GM18508 (cell line): ENCODE data around the gene ACR.

Source experiments
- ATAC-seq: cut with Tn5 transposase; IDR thresholded peaks from one replicate; pipeline ENCODE4 v1.9.1; 2021; ENCODE audit warnings: moderate number of reproducible peaks; ENCODE audit not compliant: insufficient read depth, unreplicated experiment

The ACR gene

DNA sequence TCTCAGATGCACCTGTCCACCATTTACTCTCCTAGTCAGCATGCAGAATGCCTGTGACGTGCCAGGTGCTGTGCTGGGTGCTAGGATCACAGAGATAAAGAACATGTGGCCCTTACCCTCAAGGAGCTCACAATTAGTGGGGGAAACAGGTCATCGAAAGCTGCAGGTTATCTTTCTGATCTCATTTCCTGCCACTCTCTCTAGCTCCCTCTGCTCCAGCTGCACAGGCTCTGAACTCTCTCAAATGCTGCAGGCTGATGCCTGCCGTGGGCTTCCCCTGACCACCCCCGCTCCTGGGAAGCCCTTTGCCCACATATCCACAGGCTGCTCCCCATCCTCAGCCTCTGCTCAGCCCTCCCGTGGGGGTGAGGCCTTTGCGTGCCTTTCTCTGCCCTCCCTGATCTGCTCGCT, 35.7 kb upstream of the ACR start:
- ATAC-seq, result no peak

DNA sequence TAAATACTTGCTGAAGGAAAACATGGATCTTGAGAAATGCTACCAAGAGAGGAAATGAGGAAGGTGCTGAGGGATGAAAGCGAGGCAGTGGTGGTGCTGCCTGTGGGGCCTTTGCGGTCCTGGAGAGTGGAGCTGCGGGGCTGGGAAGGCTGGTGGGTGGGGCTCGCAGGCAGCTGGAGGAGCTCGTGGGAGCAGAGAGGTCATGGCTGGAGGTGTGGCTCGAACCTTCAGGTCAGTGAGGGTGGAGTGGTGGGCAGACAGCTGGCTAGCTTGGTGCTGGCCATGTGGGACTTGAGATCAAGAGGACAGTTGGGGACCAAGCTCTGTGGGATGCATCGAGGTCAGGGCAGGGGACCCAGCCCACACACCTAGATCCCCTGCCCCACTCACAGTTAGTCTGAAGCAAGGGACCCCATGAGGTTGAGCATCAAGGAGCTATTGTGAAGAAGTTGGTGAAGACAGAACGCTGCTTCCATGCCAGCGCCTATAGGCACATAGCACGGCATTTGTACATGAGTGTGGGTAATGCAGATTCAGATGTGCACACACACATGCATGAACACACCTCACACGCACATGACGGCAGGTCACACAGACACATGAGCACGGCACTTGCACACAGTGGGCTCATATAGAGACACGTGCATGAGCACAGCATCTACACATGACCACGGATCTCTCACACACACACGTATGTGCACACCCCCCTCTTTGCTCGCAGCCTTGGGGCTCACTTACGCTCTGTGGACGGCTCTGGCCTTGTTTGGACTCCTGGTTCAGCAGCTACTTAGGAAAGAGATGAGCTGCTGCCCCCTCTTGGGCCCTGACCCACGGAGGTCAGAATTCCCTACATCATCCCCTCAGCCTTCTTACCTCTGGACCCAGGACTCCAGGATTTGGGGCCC, 34.9 kb upstream of the ACR start:
- ATAC-seq, result no peak

DNA sequence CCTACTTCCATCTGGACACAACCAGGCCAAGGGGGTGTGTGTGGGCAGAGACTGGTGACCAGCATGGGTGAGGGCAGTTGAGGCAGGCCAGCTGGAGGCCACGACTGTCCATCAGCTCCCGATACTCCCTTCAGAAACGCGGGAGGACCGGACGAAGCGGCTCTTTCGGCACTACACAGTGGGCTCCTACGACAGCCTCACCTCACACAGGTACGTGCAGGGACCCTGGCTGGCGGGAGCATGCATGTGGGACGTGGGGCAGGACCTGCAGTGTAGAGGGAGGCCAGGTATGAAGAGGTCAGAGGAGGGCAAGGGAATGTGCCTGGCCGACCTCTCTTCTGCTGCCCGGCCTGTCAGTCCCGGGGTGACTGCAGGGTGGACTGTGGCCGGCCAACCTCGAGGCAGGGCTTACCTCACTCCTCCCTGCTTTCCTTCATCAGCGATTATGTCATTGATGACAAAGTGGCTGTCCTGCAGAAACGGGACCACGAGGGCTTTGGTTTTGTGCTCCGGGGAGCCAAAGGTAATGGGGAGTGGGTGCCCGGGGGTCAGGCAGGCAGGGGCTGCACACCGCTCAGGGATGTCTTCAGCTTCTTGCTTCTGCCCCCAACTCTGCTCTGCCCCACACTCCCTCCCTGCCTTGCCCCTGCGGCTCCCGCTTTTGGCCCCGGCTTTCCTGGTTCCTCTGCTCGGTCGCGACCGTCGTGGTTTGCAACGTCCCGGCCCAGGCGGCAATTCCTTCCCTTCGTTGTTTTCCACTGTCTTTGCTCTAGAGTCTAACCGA, 34.1 kb upstream of the ACR start:
- no peak for ATAC-seq

DNA sequence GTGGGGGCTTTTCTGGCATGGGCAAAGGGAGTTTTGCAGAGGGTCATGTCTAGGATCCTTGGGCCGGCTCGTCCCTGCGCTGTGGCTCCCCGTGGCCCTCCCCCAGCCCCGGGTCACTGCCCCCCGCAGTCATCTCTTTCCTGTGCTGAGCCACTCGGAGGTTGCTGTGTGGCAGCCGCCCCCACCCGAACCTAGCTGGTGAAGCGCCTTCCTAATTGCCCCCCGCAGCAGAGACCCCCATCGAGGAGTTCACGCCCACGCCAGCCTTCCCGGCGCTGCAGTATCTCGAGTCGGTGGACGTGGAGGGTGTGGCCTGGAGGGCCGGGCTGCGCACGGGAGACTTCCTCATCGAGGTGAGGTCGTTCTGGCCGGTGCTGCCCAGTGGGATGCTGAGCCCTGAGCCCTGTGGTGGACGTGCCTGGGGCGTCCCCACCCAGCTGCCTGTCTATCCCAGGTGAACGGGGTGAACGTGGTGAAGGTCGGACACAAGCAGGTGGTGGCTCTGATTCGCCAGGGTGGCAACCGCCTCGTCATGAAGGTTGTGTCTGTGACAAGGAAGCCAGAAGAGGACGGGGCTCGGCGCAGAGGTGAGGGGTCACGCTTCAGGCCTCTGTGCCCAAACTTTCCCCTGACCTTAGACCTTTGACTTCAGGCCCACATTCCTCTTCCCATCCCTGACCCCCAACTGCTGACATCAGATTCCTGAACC, 33.3 kb upstream of the ACR start:
- ATAC-seq, result no peak

DNA sequence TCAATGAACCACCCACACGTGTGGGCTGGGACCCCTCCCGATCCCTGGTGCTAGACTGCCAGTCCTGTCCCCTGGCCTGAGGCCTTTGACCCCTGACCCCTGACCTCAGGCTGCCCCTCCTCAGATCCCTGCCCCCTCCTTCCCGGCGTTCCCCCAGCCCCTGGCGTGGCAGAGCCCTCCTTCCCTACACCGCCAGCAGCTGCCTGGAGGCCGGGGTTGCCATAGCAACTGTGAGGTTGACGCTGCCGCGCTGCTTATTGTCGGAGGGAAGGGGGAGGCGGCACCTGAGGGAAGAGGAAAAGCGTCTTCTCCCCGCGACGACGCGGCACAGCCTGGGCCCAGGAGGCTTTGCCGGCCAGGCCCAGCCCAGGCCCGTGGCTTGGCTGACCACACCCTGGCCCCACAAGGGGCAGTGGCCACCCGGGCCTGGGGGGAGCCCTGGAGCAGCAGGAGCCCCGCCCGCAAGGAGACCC, 32.7 kb upstream of the ACR start:
- no peak for ATAC-seq

DNA sequence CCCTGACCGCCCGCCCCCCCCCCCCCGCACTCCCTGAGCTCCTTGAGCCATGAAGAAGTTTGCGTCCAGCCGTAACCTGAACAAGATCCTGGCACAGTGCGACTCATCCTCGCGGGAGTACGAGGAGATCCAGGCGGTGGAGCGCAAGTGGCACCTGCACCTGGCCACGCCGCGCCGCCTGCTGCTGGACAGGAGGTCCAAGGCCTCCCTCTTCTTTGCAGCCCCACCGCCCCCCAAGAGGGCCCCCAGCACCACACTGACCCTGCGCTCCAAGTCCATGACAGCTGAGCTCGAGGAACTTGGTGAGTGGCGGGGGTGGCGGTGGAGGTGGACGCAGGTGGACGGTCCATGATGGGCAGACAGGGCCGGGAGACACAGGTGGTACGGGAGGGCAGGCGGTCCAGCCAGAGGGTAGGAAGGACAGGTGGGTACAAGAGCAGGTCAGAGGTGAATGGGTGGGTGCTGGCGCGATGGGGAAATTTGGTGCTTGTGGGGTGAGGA, 32.1 kb upstream of the ACR start:
- ATAC-seq, result no peak

DNA sequence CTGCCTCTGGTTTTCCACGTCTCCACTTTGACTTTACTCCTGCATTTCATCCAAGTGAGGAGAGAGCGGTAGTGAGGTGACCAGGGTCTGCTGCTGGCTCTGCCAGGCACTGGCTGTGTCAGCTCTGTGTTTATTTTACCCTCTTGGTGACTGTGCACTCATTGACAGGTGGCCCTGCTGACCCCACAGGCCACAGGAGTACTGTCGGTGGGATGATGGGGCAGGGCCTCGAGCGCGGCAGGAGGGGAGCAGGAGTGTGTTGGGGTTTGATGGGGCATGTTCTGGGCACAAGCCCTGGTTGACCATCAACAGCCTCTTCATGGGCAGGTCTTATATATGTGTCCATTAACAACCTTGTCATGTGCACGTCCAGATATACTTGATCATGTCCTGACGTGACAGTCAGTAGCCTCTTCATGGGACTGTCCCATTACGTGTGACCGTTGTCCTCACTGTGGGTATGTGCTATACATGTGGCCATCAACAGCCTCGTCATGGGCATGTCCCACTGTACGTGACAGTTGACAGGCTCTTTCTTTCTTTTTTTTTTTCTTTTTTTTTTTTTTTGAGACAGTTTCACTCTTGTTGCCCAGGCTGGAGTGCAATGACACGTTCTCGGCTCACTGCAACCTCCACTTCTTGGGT, 31.4 kb upstream of the ACR start:
- ATAC-seq, result no peak

DNA sequence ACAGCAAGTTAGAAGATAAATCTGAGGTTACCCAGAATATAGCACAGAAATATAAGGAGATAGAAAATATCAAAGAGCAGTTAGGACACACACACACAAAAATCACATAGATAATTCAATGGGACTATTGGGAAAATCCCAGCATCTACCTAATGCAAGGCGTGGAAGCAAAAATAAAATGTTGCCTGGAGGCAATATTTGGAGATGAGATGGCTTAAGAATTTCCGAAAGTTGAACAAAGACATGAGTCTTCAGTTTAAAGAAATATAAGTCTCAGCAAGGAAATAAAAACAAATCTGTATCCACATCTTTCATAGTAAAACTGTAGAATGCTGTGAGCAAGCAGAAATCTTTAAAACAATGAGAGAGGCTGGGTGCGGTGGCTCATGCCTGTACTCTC, 29.5 kb upstream of the ACR start:
- no peak for ATAC-seq

DNA sequence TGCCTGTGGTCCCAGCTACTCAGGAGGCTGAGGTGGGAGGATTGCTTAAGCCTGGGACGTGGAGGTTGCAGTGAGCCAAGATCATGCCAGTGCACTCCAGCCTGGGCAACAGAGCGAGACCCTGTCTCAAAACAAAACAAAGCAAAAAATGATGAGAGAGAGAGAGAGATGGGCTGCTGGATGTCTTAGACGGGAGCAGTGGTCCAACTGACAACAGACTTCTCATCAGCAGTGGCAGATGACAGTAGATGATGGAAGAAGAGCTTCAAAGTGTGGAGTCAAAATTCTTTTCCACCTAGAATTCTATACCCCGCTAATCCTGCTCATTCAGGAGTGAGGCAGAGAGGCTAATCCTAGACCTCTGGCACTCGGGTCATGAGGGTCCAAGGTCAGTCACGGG, 29.0 kb upstream of the ACR start:
- ATAC-seq, result no peak

DNA sequence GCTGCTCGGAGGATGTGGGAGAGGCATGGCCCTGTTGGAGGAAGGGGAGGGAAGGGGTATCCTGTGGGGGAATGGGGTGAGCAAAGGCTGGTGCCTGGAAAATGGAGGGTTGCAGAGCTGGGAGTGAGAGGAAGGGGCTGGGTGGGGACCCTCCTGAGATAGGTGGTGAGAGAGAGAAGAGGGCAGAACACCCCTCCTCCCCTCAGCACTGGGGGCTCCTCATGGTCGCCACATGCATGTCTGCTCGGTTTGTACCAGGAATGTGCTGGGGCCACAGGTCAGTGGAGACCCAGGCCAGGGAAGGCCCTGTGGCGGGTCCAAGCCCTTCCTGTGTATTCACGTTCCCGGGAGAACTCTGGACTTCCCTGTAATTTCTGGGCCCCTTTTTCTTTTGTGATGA, 27.8 kb upstream of the ACR start:
- no peak for ATAC-seq

DNA sequence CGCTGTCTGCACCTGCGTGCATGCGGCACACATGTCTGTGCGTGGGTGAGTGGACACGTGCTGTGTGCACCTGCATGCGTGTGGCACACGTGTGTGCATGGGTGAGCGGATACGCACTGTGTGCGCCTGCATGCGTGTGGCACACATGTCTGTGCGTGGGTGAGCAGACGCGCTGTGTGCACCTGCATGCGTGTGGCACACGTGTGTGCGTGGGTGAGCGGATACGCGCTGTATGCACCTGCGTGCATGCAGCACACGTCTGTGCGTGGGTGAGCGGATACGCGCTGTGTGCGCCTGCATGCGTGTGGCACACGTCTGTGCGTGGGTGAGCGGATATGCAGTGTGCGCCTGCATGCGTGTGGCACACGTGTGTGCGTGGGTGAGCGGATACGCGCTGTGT, 27.1 kb upstream of the ACR start:
- ATAC-seq, result no peak

DNA sequence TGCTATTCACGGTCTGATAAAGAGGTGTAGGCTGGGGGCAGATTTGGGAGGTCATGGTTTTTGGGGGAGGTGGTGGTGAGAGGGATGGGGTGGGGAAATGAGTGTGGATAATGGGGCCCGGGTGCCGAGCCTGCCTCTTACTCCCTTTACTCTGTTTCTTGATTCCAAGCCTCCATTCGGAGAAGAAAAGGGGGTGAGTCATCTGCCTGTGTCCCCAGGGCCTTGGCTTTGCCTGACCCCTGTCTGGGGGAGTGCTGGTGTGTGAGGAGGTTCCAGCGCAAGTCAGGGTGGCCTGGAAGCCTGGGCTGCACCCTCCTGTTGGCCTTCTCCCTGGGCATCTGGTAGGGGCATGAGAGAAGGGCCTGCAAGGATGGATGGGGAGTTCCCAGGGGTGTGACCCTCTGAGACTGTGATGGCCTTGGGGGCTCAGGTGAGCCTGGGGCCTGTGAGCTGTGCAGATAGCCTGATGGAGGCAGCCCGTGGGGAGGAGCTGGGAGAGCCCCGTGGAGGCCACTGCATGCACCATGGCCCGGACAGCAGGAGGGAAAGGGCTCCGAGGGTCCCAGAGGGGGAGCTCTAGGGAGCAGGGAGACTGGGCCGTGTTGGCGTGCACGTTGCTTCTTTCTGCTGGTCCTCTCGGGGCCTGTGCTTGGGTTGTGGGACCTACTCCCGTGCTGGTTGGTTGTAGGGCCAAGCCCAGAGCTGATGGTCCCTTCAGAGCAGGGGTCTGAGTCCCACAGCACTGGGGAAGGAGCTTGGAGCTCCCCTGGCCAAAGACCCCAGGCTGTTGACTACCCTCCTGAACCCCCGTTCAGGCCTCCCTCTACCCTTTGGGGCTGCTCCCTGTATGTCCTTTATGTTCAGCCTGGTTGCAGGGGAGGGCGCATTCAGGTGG, 26.3 kb upstream of the ACR start:
- ATAC-seq, result no peak

DNA sequence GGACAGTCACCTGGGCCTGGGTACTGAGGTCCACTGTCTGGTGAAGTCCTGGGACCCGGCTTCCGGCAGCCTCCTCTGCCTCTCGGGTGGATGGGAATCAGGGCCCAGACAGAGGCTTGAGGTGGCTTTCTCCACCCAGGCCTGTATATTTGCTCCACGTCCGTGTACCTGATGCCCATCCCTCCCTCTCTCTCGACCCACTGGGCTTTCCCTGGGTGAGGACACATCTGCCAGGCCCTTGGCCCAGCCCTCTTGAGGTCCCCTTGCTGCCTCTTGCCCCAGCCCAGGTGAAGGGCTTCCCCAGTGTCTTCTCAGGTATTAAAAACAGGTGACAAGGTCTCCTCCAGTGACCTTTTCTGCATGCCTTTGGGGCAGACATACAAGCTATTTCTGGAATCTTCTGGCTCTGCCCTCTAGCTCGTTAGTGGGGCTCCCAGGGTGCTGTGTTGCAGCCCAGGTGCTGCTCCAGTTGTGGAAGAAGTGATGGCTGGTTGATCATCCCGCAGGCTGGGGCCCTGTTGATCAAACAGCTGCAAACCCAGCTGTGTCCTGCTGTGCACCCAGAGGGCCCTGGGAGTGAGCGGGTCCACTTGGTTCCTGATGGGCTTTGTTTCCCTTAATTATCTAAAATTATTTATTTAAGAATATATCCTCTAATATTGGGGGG, 25.5 kb upstream of the ACR start:
- ATAC-seq, result no peak

DNA sequence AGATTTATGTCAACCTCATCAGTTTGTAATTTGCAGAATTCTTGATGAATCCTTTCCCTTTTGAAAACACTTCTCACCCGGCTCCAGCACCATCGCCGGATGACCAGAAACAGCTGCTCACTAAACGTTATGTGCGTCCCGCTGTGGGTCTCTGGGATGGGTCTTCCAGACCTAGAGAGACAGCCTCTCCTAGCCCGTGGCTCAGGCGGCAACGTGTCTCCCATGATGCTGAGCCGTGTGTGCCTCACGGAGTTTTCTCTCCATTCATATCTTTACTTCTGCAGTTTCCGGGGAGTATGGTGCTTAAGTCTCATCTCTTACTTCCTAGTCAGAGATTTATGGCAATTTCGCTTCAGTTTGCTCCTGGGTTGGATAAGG, 25.0 kb upstream of the ACR start:
- no peak for ATAC-seq

DNA sequence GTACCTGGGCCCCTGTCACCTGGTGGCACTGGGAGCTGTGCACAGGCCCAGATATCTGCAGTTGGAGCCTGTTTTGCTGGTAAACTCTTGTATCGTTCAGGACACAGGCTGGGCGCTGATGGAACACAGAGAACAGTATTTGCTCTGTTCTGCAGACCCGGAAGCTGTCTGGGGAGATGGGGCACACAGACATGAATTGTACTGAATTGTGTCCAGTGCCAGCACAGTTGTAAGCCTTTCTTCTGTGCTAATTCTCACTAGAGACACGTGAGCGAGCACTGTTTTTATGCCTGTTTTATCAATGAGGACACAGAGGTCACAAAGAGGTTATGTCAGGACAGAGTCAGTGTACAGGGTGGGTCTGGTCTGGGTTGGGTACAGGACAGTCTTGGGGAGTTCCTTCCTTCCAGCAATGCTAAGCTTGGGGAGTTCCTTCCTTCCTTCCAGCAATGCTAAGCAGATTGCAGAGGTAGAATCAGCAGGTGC, 24.4 kb upstream of the ACR start:
- no peak for ATAC-seq

DNA sequence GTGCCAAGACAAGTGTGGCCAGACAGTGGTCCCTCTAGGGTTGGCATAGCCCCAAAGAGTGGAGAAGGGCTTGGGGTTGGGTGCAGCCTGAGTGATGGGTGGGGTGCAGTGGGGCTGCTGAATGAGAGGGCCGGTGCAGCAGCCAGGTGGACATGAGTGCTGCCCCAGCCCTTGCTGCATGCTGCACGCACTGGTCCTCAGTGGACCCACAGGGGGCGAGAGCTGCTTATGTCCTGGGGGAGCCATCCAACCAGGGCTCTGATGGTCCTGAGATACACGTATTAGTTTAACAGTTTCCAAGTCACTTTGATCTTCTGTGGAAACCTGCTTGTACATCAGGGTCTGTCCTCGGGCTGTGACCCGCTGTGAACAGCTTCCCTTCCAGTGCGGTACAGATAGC, 23.9 kb upstream of the ACR start:
- no peak for ATAC-seq

DNA sequence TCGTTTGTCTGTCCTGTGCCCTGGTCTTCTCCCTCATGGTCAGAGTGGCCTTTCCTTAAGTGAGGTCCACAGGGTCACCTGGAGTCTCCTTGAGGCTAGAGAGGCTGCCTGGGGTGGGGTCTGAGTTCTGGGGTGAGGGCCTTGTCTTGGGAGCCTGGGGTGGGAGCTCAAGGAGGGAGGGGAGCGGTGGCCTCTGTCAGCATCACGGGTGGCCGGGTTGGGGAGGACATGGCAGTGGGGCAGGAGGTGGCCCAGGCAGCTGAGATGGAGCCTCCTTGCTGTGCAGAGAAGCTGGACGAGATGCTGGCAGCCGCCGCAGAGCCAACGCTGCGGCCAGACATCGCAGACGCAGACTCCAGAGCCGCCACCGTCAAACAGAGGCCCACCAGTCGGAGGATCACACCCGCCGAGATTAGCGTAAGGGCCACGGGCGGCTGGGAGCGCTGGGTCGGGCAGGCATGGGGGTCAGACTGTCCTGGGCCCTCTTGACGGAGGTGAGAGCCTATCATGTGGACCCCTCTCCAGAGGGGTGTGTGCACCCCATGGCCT, 23.3 kb upstream of the ACR start:
- ATAC-seq, result no peak

DNA sequence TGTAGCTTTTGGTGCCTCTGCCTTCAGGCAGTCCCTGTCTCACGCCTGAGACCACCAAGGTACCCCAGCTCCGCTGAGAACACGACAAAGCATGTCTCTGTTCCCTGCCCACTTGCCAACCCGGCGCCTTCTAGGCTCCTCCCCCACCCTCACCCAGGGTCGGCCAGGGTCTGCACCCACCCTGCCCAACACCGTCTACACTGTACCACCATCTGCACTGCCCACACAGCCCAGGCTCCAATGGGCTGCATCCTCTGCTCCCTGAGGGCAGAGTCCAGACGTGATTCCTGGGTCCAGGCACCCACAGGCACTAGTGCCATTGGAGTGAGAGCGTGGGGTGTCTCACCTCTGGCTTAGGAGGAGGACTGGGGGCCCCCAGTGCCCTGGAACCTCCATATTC, 22.8 kb upstream of the ACR start:
- no peak for ATAC-seq
